Stimulated activated CD4-positive, alpha-beta T cell treated with anti-CD3 and anti-CD28 coated beads, Interleukin-4, amount 100 ng/mL, for 48 hours (primary cell): Measurements from ENCODE around the gene EFCC1.
A peak's percentile ranks its signal among the peaks of the same experiment; 100 is the strongest.

Experiments
- DNase-seq, 2 donors: peaks; one replicate each; pipeline ENCODE4 v3.0.0-alpha.2; 2020; ENCODE audit warnings: low read depth in 2 of 2

The EFCC1 gene

DNA sequence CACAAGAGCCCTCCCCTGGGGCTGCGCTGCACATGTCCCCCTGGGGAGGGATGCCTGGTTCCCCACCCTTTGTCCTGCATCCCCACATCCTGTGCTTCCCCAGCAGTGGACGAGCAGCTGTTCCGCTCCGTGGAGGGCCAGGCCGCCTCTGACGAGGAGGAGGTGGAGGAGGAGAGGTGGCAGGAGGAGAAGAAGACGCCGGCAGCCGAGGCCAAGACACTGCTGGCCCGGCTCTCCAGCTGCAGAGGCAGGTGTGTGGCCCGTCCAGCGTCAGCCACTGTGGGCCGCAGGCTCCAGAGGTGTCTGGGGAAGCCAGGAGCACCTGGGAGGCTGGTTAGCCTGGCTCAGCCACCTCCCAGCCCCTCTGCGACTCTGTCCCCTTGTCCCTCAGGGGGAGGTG is 31.6 kb downstream of the EFCC1 start:
- no peak for DNase-seq

DNA sequence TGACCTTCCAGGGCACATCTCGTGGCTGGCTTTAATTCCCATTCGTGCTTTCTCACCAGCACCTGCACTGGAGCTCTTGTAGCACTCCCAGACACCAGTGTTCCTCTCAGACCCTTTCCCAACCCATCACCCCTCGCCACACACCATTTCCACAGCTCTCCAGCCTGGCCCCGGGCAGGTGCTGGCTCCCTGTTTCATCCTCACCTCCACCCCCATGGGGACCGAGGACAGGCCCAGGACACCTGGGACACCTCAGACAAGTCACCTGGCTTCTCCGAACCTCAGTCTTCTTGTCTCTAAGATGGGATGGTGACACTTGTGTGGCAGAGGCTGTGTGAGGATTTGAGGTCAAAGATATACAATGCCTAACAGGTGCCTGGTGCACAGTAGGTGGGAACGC is 32.0 kb downstream of the EFCC1 start:
- DNase-seq = no peak

DNA sequence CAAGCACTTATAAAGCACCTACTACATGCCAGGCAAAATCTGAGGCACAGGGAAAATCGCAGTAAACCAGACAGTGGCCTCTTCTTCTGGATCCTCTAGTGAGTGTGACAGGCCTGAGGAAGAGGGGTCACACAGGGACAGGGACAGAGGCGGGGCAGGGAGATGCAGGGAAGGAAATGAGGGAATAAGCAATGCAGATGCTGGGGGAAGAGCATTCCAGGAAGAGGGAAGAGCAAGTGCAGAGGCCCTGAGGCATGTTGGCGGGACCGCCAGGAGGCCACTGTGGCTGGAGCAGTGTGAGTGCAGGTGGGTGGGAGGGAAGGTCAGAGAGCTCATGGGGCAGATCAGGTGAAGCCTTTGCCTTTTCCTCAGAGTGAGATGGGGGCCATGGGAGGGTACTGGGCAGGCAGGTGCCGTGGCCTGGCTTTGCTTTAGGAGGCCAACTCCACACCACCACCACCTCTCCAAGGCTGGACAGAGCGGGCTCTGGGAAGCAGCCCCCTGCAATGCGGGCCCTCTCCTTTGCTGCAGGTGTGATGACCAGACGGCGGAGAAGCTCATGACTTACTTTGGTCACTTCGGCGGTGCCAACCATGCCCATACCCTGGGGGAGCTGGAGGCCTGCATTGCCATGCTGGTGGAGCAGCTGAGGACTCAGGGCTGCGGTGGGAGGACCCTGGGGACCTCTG is 32.7 kb downstream of the EFCC1 start:
- no peak for DNase-seq

DNA sequence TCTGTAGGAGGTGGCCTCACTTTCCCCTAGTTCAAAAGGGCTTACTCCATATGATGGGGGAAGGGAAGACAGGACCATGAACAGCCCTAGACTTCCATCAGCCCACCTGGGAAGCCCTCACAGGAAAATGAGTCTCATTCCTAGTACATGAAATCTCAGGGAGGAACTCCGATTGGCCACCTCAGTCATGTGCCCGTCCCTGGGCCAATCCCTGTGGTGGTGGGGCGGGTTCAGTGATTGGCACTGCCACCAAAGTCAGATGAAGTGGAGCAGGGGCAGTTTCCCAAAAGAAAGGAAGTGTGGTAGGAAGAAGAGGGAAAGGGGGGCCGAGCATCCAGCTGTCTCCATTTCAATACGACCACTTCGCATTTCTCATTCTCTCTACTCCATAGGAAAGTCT is 33.5 kb downstream of the EFCC1 start:
- DNase-seq = no peak

DNA sequence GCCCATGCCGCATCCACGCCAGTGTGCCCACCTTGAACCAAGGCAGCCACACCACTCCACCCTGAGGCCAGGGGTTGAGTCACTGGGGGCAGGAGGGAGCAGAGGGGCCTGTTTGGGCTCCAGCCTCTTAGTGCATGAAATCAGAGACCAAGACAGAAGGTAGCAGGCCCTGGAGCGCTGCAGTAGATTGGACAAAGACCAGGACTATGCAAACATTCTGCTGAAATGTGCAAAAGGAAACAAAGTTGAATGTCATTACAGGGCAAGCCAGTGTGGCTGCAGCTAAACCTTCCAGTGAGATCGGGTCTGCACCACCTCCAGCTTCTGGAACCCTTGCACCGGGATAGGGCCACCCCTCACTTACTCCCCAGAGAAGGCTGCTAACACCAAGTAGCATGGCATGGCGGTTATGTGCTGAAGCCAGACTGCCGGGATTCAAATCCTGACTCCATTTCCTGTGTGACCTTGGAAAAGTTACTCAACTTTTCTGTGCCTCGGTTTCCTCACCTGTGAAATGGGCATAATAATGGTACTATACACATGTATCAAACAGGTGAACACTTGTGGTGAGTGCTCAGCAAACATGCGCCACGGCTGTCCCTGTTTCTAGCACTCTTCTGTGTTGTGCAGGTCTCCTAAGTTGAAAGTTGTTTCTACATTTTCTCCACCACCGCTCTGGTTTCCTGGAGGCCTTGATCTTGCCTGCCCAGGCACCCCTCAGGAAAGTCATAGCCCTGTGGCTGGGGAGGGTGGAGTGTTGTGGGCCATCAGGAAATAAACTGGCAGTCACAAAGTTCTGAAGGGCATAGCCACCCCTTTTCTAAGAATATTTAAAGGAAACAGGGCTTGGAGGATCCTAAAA is 34.5 kb downstream of the EFCC1 start:
- DNase-seq = no peak

DNA sequence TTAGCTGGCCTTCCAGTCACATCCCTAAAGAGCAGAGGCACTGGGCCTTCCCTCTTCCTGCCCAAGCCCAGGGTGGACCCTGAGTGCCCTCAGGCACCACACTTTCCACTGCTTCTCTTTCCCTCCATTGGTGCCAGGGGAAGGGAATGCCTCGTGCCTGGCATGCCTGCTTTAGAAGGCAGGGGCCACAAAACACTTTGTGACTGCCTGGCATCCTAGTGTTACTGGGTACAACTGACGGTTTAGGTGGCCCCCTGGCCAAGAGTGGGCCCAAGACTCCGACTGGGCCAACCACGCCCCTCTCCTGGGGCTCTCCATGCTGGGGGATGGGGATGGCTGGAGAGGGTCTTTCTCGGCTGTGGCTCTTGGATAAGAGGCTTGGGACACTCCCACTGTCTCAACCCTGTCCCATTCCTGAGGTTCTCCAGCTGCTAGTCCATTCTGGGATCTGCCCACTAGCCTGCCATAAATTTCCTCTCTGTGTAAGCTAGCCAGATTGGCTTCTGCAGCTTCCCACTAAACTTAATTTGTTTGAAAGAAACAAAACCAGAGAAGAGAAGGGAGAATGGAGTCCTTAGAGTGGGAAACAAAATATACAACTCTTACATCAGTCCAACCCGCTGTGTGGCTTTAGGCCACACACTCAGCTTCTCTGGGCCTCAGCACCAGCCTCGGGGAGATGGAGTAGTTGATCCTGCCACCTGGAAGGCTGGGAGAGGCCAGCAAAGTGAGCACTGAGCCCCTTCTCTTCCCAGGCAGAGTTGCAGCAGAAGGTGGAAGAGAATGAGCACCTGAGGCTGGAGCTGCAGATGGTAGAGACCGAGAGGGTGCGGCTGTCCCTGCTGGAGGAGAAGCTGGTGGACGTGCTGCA is 35.4 kb downstream of the EFCC1 start:
- no peak for DNase-seq

DNA sequence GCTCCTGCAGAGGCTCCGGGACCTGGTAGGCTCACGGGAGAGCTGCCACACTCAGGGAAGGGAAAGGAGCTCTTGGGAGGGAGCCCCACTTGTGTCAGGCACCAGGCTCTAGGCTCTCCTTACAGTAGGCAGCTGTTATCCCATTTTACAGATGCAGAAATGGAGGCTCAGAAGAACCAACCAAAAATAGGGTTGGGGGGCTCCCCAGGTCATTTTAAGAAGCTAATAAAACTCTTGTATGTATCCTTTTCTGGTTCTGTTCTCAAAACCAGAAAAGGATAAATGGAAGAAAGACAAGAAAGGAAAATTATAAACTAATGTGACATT is 36.0 kb downstream of the EFCC1 start:
- no peak for DNase-seq

DNA sequence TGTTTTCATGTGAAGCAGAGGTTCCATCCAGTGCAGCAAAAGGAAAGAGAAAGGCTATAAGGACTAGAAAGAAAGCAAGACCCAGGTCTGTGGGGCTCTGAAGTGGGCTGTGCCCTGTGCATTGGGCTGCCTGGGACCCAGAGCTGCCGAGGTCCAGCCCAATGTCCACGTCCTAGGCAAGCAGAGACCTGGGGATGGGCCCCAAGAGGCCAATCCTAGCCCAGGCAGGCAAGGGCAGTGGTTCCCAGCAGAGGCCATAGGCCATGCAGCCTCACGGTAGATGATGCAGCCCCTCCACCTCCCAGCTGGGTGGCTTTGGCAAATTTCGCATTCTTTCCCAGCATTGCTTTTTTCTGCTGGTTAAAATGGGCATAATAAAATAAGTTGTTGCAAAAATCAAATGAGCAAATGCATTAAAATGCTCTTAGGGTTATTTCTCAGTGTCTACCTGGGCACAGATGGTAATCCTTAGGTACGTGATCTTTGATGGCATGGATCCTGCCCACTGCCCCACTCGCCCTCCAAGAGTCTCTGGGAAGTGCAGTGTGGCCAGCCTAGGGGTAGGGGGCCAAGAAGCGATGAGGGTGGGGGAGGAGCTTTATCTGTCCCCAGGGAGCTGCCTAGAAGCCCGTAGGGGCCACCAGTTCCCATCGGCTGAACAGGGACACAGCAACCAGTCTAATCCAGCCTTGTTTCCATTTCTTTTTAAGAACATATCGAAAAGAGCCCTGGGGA is 37.2 kb downstream of the EFCC1 start:
- no peak for DNase-seq

DNA sequence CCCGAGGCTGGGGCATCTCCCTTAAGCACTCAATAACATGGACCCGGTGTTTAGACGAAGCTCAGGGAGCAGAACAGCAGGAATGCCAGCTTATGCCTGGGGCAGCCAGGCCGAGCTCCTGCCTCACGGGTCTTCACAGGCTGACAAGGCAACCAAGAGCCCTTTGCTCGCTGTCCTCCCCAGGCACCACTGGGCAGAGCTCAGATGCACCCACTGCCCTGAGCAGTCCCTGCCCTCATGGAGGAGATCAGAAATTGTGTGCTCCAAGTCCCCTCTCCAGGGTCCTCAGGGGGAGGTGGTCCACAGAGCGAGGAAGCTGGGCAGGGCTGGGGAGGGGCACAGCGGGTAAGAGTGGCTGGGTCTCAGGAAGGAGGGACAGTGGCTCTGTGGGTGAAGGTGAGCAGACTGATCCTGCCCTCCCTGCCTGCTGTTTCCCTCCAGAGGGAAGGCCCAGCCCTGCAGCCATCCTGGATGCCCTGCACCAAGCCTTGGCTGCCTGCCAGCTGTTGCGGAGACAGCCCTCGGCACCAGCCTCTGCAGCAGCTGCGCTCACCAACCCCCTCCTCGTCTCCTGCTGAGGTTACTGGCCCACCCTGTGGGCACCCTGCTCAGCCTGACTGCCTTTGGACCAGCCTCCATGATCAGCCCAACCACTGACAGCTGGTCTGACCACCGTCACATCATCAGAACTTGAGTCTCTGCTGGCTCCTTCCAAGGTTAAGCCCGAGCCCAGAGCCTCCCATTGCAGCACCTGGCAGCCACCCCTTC is 38.4 kb downstream of the EFCC1 start:
- DNase-seq = no peak

DNA sequence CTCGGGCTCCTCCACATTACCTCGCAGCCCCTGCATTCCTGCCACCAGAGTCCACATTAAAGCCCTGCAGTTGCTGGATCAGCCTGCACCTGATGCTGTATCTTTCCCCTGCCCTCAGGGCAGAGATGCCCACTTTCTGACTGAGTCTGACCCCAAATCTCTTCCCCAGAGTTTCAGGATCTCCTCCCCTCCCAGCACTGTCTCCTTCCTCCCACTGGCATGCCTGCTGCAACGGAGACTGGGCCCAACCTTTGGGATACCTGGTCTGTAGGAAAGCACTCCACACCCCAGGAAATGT is 38.9 kb downstream of the EFCC1 start:
- no peak for DNase-seq

DNA sequence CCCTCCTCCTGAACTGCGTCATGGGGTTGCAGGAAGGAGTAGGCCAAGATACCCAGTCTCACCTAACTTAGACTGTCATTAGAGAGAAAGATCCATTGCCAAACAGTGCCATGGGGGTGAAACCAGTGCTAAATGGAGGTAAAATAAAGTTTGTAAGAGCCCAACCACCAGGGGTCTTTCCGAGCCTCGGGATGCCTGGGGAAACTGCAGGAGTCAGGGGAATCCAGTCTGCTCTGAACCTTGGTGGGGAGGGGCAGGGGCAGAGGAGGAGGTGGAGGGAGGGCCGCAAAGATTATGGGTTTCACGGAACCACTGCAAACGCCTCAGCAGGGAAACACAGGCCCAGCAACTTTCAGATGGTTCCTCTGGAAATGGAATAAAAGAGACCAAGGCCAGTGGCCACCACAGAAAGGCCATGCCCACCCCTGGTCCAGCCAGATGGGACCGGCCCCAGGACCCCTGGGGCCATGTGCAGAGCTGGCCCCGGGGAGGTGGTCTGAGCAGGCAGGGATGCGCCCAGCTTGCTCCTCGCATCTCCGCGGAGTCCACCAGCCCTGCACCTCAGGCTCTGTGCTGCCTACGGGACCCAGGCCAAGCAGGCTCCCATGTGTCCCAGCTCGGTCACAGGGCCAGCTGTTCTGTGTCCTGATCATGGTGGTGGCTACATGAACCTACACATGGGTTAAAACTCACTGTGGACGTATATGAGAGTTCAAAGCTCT is 39.6 kb downstream of the EFCC1 start:
- DNase-seq = no peak

DNA sequence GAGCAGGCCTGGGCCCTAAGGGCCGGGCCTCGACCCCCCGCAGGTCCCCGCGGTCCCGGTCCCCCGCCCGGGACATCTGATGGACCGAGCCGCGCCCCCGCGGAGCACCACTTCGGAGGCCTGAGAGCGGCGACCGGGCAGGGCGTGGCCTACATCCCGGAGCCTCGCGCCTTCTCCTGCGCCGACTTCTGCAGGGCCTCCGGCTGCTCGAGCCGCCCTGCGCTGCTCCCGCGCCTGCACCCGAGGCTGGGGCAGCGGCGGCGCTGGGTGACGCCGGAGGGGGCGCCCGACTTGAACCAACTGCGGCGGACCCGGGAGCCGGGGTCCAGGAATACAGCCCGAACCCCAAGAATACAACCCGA is 44.6 kb downstream of the EFCC1 start:
- peak; percentile 16 to 38 for DNase-seq

DNA sequence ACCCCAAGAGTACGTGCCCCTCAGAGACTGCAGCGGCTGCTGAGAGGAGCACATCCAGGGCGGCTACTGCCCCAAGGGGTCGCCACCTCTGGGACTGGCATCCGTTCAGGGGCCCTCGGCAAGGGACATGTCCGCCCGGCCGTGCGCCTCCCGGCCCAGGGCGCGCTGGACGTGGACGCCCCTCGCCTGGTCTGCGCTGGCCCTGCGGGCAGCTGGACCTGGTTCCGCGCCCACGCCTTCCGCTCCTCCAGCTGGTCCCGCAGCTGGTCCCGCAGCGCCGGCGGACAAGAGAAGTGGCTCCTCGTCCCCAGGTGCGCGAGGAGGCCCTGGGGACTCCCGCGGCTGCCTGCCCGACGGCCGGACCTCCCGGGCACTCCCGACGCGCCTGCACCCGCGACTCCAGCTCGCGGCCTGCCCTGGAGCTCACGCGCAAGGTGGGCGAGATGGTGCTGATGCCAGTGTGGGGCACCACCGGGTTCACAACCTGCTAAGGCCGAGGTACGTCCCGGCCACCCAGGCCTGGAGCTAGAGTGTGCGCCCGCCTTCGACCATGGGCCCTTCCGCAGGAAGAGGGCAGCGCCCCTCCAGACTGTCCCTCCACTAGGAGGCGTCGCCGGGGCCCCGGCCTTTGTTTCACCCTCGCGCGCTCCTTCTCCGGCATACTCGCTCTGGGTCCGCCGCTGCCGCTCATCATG is 45.1 kb downstream of the EFCC1 start:
- DNase-seq = no peak

DNA sequence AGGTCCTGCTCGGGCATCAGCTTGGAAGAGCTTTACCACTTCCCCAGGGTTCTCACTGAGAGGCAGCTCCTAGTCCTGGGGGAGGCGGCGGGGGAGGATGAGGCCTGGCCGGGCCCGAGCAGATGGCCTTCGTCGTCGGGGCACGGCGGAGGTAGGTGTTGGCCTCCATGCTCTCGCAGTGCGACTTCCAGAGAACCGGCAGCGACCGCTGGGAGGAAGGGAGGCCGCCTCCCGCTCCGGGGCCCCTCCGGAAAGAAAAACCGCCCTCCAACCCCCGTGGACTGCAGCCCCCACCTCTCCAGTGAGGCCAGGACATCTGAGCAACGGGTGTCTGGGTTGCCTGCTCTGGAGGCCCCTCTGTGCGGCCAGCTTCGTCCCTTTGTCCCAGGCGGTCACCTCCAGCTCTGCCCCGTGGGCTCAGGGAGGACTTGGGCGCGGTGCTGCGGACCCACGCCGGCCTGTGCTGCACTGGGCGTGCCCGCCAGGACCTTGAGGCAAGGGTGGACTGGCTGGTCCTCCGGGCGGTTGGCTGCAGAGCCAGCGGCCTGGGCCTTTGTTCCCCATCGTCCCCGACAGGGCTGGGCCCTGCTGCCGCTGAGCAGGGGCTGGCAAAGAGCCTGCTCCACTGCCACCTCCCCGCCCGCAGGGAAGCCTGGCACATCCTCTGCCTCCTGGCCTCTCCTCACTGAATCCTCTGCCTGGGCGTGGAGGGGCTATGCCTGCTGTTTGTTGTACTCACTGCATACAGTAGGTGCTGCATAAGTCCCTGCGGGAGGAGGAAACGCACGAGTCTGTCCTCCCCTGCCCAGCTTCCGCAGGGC is 45.8 kb downstream of the EFCC1 start:
- DNase-seq = no peak

DNA sequence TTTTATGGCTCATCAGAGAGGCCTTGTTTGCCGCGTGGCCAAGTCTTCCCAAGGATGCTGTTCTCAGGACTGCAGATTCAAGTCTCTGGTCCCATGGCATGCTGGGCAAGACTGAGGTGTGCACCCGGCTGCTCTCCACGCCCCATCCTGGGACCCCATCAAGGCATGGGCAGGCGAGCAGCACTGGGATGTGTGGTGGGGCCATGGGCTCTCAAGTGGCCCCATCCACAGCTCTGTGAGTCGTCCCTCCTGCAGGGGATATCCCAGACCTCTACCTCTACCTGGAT is 46.4 kb downstream of the EFCC1 start:
- no peak for DNase-seq

DNA sequence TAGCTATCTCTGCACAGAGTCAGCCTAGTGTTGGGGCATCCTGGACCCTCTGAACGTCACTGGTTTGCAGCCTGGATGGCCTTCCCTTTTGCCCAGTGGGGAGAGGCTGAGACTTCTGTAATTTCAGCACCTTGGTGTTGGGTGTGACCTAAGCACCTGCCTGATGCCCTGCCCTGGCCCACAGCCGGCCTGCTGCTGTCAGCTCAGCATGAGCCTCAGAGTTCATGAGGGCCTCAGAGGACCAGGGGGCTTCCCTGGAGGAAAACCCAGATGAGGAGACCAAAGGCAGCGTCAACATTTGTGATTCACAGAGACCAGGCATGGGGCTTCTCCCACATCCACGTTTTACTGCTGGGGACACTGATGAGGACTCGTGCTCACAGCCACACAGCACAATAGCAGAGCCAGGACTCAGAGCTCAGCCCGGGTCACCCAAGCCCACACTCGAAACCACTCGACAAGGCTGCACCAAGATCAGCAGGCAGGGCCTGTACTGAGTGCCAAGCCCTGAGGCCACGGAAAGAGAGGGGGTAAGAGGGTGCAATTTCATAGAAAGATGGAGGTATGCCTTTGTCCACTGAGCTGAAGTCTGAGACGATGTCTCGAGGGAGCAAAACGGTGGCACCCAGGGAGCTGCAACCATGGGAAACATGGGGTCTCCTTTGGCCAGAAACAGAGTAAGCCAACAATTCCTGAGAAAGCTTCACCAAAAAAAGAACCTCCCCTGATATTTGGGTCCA is 49.6 kb downstream of the EFCC1 start:
- DNase-seq = no peak

DNA sequence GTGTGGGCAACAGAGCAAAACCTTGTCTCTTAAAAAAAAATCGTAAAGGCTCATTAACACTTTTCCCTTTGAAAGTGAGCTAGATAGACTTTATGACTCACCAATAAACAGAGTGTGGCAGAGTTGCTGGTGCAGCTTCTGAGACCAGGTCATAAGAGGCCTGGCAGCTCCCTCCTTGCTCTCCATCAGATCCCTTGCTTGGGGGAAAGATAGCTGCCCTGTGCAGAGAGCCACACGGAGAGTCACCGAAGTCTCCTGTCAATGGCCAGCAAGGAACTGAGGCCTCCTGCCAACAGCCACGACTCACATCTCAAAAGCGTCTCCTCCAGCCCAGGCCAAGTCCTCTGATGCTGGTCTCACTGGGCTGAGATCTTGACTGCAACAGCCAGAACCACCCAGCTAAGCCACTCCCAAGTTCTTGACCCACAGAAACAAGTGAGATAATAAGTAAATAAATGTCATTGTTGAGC is 50.8 kb downstream of the EFCC1 start:
- DNase-seq = no peak

DNA sequence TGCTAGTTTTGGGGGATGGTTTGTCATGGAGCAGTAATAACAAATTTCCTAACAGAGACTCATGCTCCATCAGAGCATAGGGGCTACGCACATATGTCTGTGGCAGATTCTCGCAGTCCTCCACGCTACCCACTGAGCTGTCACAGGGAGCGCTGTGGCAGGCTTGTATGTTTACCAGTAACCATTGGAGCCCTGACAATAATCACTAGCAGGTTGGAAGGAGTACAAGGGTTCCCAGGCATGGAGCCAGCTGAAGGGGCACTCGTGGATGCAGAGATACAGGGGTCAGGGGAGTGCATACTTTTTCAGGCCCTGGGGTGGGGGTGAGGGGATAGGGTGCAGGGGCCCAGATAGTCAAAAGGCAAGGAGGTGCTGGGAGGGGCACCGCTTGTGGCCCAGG is 51.6 kb downstream of the EFCC1 start:
- DNase-seq = no peak
